RWPE2 (cell line): ENCODE data around the gene CDK12.
"Not testable (repeated sequence)": the region's sequence is repeated elsewhere in the genome, so short reads cannot be mapped to it uniquely, and the experiment has no call there.

Experiments used
- ATAC-seq: fragments of 200-7000 bp; cut with Tn5 transposase; 3 replicates; pipeline ENCODE4 v1.9.1; 2021; ENCODE audit warnings: low read depth
- DNase-seq: peaks from one replicate; pipeline ENCODE4 v3.0.0-alpha.2; 2020; ENCODE audit warnings: low spot score
- H3K27ac ChIP-seq: fragments of 450-650 bp; 2 replicates; pipeline ENCODE4 v1.5.1; 2017; ENCODE audit warnings: mild to moderate bottlenecking; ENCODE audit not compliant: poor library complexity, severe bottlenecking
- H3K27me3 ChIP-seq: fragments of 250-450 bp; sonication (Bioruptor Pico); 2 replicates; pipeline ENCODE4 v1.5.1; 2021; ENCODE audit warnings: mild to moderate bottlenecking, moderate library complexity; ENCODE audit not compliant: insufficient read depth, poor library complexity, severe bottlenecking
- H3K36me3 ChIP-seq: fragments of 250-450 bp; sonication (Bioruptor Pico); 2 replicates; pipeline ENCODE4 v1.5.1; 2020; ENCODE audit warnings: low read depth, mild to moderate bottlenecking, moderate library complexity
- H3K4me1 ChIP-seq: fragments of 250-450 bp; sonication (Bioruptor Pico); 2 replicates; pipeline ENCODE4 v1.5.1; 2021; ENCODE audit warnings: mild to moderate bottlenecking, moderate library complexity; ENCODE audit not compliant: insufficient read depth, poor library complexity, severe bottlenecking
- H3K4me3 ChIP-seq: fragments of 250-450 bp; sonication (Bioruptor Pico); 2 replicates; pipeline ENCODE4 v1.5.1; 2021; ENCODE audit warnings: mild to moderate bottlenecking, moderate library complexity; ENCODE audit not compliant: severe bottlenecking
- H3K9me3 ChIP-seq: fragments of 250-450 bp; sonication (Bioruptor Pico); 2 replicates; pipeline ENCODE4 v1.5.1; 2021; ENCODE audit warnings: mild to moderate bottlenecking, moderate library complexity; ENCODE audit not compliant: severe bottlenecking
- TF ChIP-seq, protein P1 (sequence below): fragments of 450-650 bp; IDR thresholded peaks from one replicate; pipeline ENCODE4 v1.5.1; 2017; ENCODE audit warnings: mild to moderate bottlenecking, moderate library complexity; ENCODE audit not compliant: poor library complexity, severe bottlenecking

CDK12 gene

DNA sequence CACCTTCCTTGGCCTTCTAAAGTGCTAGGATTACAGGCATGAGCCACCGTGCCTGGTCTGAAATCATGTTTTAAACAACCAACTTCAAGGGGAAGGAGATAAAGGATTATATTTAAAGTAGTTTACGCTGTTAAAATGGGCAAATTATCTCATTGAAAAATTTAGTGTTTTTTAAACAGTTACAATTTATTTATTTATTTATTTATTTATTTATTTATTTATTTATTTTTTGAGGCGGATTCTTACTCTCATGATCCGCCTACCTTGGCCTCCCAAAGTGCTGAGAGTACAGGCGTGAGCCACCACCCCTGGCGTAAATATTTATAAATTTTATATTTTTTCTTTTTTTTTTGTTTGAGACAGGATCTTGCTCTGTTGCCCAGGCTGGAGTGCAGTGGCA is 22.2 kb downstream of the CDK12 start:
- Histone ChIP-seq H3K9me3 (no peaks in the 10 kb centered on the region), H3K4me1 (peaks cover 13% of the 10 kb centered on the region), H3K27me3 (no peaks in the 10 kb centered on the region), H3K36me3 (peaks cover 51% of the 10 kb centered on the region), H3K27ac (no peak overlapping the region), H3K4me3 (no peak overlapping the region)
- DNase-seq (no peak), ATAC-seq (no peak)
- TF ChIP-seq, protein P1, sequence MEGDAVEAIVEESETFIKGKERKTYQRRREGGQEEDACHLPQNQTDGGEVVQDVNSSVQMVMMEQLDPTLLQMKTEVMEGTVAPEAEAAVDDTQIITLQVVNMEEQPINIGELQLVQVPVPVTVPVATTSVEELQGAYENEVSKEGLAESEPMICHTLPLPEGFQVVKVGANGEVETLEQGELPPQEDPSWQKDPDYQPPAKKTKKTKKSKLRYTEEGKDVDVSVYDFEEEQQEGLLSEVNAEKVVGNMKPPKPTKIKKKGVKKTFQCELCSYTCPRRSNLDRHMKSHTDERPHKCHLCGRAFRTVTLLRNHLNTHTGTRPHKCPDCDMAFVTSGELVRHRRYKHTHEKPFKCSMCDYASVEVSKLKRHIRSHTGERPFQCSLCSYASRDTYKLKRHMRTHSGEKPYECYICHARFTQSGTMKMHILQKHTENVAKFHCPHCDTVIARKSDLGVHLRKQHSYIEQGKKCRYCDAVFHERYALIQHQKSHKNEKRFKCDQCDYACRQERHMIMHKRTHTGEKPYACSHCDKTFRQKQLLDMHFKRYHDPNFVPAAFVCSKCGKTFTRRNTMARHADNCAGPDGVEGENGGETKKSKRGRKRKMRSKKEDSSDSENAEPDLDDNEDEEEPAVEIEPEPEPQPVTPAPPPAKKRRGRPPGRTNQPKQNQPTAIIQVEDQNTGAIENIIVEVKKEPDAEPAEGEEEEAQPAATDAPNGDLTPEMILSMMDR = no peak

DNA sequence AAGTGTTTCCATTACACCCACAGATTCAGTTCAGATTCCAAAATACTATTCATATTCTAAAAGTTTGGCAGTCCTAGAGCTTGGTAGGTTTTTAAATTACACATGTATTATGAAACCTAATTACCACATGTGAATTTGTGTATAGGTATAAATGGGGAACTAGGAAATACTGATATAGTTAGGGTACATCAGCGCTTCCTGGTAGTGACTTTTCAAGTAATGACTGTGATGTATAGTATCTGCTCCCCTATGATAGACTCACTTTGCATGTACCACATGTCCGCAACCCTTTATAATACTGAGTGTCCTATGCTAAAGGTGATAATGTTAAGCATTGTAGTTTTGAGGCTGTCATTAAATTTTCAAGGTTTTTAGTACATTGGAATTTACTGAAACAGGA is 22.9 kb downstream of the CDK12 start:
- ATAC-seq (no peak), DNase-seq (no peak)
- no peak overlapping the region for H3K4me3 ChIP-seq
- peaks cover 13% of the 10 kb centered on the region for H3K4me1 ChIP-seq
- TF ChIP-seq, protein P1 = no peak
- peak overlapping the region; percentile 60 for H3K27ac ChIP-seq
- peaks cover 50% of the 10 kb centered on the region for H3K36me3 ChIP-seq
- no peaks in the 10 kb centered on the region for H3K27me3 ChIP-seq
- no peaks in the 10 kb centered on the region for H3K9me3 ChIP-seq

DNA sequence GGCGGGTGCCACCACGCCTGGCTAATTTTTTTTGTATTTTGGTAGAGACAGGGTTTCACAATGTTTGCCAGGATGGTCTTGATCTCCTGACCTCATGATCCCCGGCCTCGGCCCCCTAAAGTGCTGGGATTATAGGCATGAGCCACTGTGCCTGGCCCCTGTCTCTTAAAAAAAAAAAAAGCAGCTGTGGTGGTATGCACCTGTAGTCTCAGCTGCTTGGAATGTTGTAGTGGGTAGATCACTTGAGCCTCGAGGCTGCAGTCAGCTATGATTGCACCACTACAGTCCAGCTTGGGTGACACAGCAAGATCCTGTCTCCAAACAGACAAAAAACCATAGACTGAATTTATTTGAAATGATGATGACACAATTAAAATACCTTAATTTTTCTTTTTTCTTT is 24.3 kb downstream of the CDK12 start:
- Histone ChIP-seq H3K27ac (peak overlapping the region; percentile 60), H3K9me3 (no peaks in the 10 kb centered on the region), H3K4me1 (peaks cover 13% of the 10 kb centered on the region), H3K36me3 (peaks cover 56% of the 10 kb centered on the region), H3K4me3 (no peak overlapping the region), H3K27me3 (no peaks in the 10 kb centered on the region)
- DNase-seq (no peak), ATAC-seq (peak; percentile 99)
- TF ChIP-seq, protein P1 = no peak

- Histone ChIP-seq H3K9me3 (no peaks in the 10 kb centered on the region), H3K27ac (peak overlapping the region; percentile 60), H3K27me3 (no peaks in the 10 kb centered on the region), H3K36me3 (peaks cover 59% of the 10 kb centered on the region), H3K4me1 (peaks cover 13% of the 10 kb centered on the region), H3K4me3 (no peak overlapping the region)
- no peak for ATAC-seq
- DNase-seq = no peak
- TF ChIP-seq, protein P1 = no peak
Observed at GRCh38 chr17:39486242-39486641, 25.0 kb downstream of the CDK12 start.

GRCh38 chr17:39487490-39487889 is 26.2 kb downstream of the CDK12 start:
- not testable (repeated sequence) for H3K4me3 ChIP-seq, DNase-seq, H3K9me3 ChIP-seq, H3K27me3 ChIP-seq, H3K27ac ChIP-seq, ATAC-seq
- peaks cover 66% of the 10 kb centered on the region for H3K36me3 ChIP-seq
- H3K4me1 ChIP-seq = peaks cover 13% of the 10 kb centered on the region
